Endothelial cell of umbilical vein (primary cell): ENCODE measurements around the gene EGFL6. TPM values are rescaled to one million over a fixed set of nuclear protein-coding genes. Genes with fewer than 3 reads are reported as not detected.

Experiments used
- BruUV-seq: library from RNA; stranded (reverse); fragments of 400-500 nt; replicated peaks from 2 replicates; lab custom pipeline; 2021; lab: Mats Ljungman, UMichigan
- CTCF ChIA-PET: fragments of 300-600, 350-600 bp; sonication (Branson Sonifier 250); formaldehyde crosslinking; loops from one replicate; lab custom pipeline; 2021; ENCODE audit warnings: antibody characterized with exemption, inconsistent platforms; lab: Charles Lee
- POLR2A ChIA-PET: fragments of 300-600, 350-600 bp; sonication (Branson Sonifier 250); formaldehyde crosslinking; loops from one replicate; lab custom pipeline; 2021; ENCODE audit warnings: antibody characterized with exemption, inconsistent platforms; lab: Charles Lee
- DNase-seq: peaks from one replicate; pipeline ENCODE4 v3.0.0-alpha.2; 2011; ENCODE audit warnings: low read depth, low spot score
- FAIRE-seq: peaks from 2 replicates; lab custom pipeline; 2011; peaks lifted over from hg19 to GRCh38; lab: Jason Lieb, UNC
- H2AFZ ChIP-seq: 2 replicates; pipeline ENCODE4 v1.6.0; 2012; ENCODE audit warnings: low read depth, low read length, control low read depth, inconsistent platforms
- H3K27ac ChIP-seq: 2 replicates; pipeline ENCODE4 v1.5.1; 2011; ENCODE audit warnings: low read depth, mild to moderate bottlenecking, control low read depth, low read length, moderate library complexity; ENCODE audit not compliant: insufficient read depth
- H3K27me3 ChIP-seq, 2 experiments: 2 replicates each; pipeline versions ENCODE4 v1.6.0 to v1.6.1; 2011; ENCODE audit warnings: low read length in 2 of 2, mixed read lengths in 1 of 2; ENCODE audit not compliant: control insufficient read depth in 2 of 2, insufficient read depth in 2 of 2
- H3K36me3 ChIP-seq, 2 experiments: 2 replicates in 1 of 2; 3 replicates in 1 of 2; pipeline ENCODE4 v1.5.1; 2011; ENCODE audit warnings: low read length in 2 of 2, mild to moderate bottlenecking in 1 of 2, moderate library complexity in 1 of 2; ENCODE audit not compliant: control insufficient read depth in 2 of 2, insufficient read depth in 2 of 2; ENCODE audit errors: extremely low read depth in 1 of 2
- H3K4me1 ChIP-seq: 3 replicates; pipeline ENCODE4 v1.5.1; 2011; ENCODE audit warnings: mild to moderate bottlenecking, low read length; ENCODE audit not compliant: control insufficient read depth, insufficient read depth; ENCODE audit errors: extremely low read depth
- H3K4me2 ChIP-seq: 2 replicates; pipeline ENCODE4 v1.6.1; 2011; ENCODE audit warnings: low read length, control low read depth, mixed read lengths; ENCODE audit not compliant: insufficient read depth
- H3K4me3 ChIP-seq, 3 experiments: fragments of 200-600 bp in 1 of 3; sonication (generic), shearing (Covaris generic) in 1 of 3; replicated peaks in 1 of 3; 2 replicates each; pipeline ENCODE4 v1.5.1; 2011 to 2016; ENCODE audit warnings: control low read depth in 3 of 3, low read length in 3 of 3, mild to moderate bottlenecking in 2 of 3, inconsistent platforms in 1 of 3, low read depth in 1 of 3, moderate library complexity in 1 of 3; ENCODE audit not compliant: insufficient read depth in 1 of 3
- H3K79me2 ChIP-seq: 2 replicates; pipeline ENCODE4 v1.6.0; 2012; ENCODE audit warnings: low read length, inconsistent platforms; ENCODE audit not compliant: control insufficient read depth, insufficient read depth
- H3K9ac ChIP-seq: replicated peaks from 2 replicates; pipeline ENCODE3; 2011; ENCODE audit warnings: low read length, control low read depth; ENCODE audit not compliant: insufficient read depth; ENCODE audit errors: extremely low read depth
- H3K9me1 ChIP-seq: replicated peaks from 3 replicates; pipeline ENCODE4 v1.6.0; 2011; ENCODE audit warnings: mild to moderate bottlenecking, low read length; ENCODE audit not compliant: control insufficient read depth, insufficient read depth; ENCODE audit errors: extremely low read depth
- H3K9me3 ChIP-seq: replicated peaks from 2 replicates; pipeline ENCODE4 v1.5.1; 2012; ENCODE audit warnings: low read length, inconsistent platforms; ENCODE audit not compliant: control insufficient read depth, insufficient read depth
- H4K20me1 ChIP-seq: replicated peaks from 2 replicates; pipeline ENCODE3; 2011; ENCODE audit warnings: mild to moderate bottlenecking, low read length; ENCODE audit not compliant: control insufficient read depth, insufficient read depth; ENCODE audit errors: extremely low read depth
- CTCF ChIP-seq, 2 donors: IDR thresholded peaks; 1 replicate in 1 of 2; 2 replicates in 1 of 2; pipeline ENCODE4 v1.5.1; 2011; ENCODE audit warnings: low read length in 2 of 2, mild to moderate bottlenecking in 2 of 2, moderate library complexity in 2 of 2, control low read depth in 1 of 2, inconsistent platforms in 1 of 2, low read depth in 1 of 2; ENCODE audit not compliant: insufficient read depth in 1 of 2; ENCODE audit errors: extremely low read depth in 1 of 2
- EZH2 ChIP-seq: IDR thresholded peaks from 2 replicates; pipeline ENCODE4 v1.6.1; 2012; ENCODE audit warnings: borderline replicate concordance, low read depth, mild to moderate bottlenecking, moderate library complexity, low read length, inconsistent platforms; ENCODE audit not compliant: severe bottlenecking
- GATA2 ChIP-seq: IDR thresholded peaks from 2 replicates; pipeline ENCODE4 v1.7.0; 2011; ENCODE audit warnings: low read depth, mild to moderate bottlenecking, moderate library complexity, mixed read lengths, low read length; ENCODE audit not compliant: insufficient read length, insufficient read depth
- JUN ChIP-seq: IDR thresholded peaks from 2 replicates; pipeline ENCODE4 v1.6.1; 2011; ENCODE audit warnings: borderline replicate concordance, low read depth; ENCODE audit not compliant: insufficient read length, insufficient read depth
- MAX ChIP-seq: IDR thresholded peaks from 2 replicates; pipeline ENCODE4 v1.6.1; 2011; ENCODE audit not compliant: insufficient read depth, insufficient read length
- POLR2AphosphoS5 ChIP-seq: IDR thresholded peaks from 2 replicates; pipeline ENCODE4 v1.6.1; 2012; ENCODE audit warnings: low read depth, mild to moderate bottlenecking, control low read depth, low read length, moderate library complexity; ENCODE audit not compliant: insufficient read depth
- dilution Hi-C: fragments of 300-500 bp; cut with MboI; formaldehyde crosslinking; loops from one replicate; pipeline ENCODE4 v1.15.0; 2019; ENCODE audit warnings: low sequenced_read_pairs; ENCODE audit not compliant: extremely low pct_ligation_motif_present
- intact Hi-C: fragments of 100-400 bp; cut with micrococcal nuclease; formaldehyde crosslinking; loops from one replicate; pipeline ENCODE4 v1.10.0; 2022
- polyA plus RNA-seq, 4 experiments: library from polyadenylated mRNA; depleted of rRNA in 3 of 4; stranded (reverse) in 3 of 4; unstranded in 1 of 4; fragments of >200 nt; gene quantifications; 2 replicates each; pipeline versions ENCODE4 v1.2.1 to v1.2.3, GENCODE V29; 2011 to 2012; ENCODE audit warnings: missing spikeins in 1 of 4
- total RNA-seq: library from RNA; stranded (reverse); gene quantifications from 2 replicates; pipeline ENCODE4 v1.2.3, GENCODE V29; 2021

The EGFL6 gene
- total and polyA plus RNA-seq, 2 donors (not counting 3 experiments of a cell fraction or from before 2014, with no cell fraction given): not detected

GRCh38 chrX:13538414-13538813 lies 31.0 kb upstream of the EGFL6 start:
- H3K4me1 ChIP-seq: no peaks in the 10 kb centered on the region
- H3K36me3 ChIP-seq: no peaks in the 10 kb centered on the region
- no peak overlapping the region for H2AFZ ChIP-seq
- TF ChIP-seq CTCF (IDR thresholded peaks at IDR 0.05; ENCODE audit: extremely low read depth in 1 of 2, insufficient read depth in 1 of 2, low read depth in 1 of 2, low read length in 2 of 2) (no peak), POLR2AphosphoS5 (no peak), JUN (no peak), EZH2 (no peak), GATA2 (no peak), MAX (no peak)
- no peak overlapping the region for H3K4me2 ChIP-seq
- dilution Hi-C loops: no loop called here
- no peak overlapping the region for H3K4me3 ChIP-seq
- ChIA-PET CTCF (no interaction called here), POLR2A (no interaction called here)
- H4K20me1 ChIP-seq: no peaks in the 10 kb centered on the region
- no TSS peak for BruUV-seq
- intact Hi-C loops: no loop called here
- H3K27me3 ChIP-seq: no peaks in the 10 kb centered on the region
- H3K79me2 ChIP-seq: no peaks in the 10 kb centered on the region
- no peaks in the 10 kb centered on the region for H3K9me1 ChIP-seq
- H3K27ac ChIP-seq: no peak overlapping the region
- DNase-seq (no peak), FAIRE-seq (no peak)
- no peak overlapping the region for H3K9ac ChIP-seq
- no peaks in the 10 kb centered on the region for H3K9me3 ChIP-seq
